Ammon's horn (tissue), 1 donor: Measurements from ENCODE around the gene CHD6.

Source experiments
- DNase-seq: peaks from one replicate; pipeline ENCODE4 v3.0.0-alpha.2; 2016; ENCODE audit warnings: low spot score

Gene CHD6

DNA sequence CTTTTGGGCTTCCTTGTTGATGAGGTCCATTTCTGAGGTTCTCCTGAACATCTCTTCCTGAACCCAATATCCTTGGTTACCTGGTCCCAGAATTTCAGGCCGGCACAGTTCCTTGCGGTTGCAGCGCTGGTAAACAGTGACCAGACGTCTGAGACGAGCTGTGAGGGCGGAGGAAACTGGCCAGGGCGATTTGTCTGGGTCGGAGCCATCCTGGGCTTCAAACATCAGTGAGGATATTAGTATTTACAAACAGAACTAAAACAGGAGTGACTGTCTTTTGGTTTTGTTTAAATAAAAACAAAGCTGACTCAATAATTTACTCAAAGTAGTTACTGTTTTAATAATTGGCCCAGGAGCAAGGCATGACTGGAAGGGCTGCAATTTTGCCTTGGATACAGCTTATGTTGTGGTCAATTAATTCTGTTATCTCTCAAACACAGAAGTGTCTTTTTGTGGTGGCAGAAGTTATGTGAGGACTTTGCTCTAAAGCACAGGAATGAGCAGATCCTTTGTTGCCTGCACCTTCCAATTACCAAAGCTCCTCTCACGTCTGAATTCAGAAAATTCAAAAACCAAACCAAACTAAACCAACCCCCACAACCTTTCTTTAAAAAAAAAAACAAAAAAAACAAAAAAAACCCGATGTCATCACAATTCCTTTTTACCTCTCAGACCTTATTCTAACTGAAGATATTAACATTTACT, 192.8 kb downstream of the CHD6 start:
- DNase-seq, result no peak

DNA sequence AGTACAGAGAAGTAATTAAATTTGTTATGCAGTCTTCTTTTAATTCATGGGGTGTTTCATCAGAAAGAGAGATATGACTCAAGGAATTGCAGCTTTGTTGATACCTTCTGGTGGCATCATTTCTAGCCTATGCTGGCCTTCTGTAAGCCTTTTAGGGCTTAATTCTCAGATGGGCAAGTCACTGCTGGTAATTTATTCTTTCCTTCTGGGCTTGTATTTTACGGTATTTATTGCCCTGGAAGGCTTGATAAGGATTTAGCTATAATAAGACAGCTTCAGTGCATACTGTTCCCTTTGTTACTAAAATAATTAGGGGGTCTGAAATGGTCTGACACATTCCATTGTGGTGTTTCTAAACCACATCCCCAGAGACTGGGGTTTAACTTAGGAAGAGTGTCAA, 193.6 kb downstream of the CHD6 start:
- DNase-seq, result no peak

GRCh38 chr20:41424011-41424410, 194.2 kb downstream of the CHD6 start:
- DNase-seq, result no peak

DNA sequence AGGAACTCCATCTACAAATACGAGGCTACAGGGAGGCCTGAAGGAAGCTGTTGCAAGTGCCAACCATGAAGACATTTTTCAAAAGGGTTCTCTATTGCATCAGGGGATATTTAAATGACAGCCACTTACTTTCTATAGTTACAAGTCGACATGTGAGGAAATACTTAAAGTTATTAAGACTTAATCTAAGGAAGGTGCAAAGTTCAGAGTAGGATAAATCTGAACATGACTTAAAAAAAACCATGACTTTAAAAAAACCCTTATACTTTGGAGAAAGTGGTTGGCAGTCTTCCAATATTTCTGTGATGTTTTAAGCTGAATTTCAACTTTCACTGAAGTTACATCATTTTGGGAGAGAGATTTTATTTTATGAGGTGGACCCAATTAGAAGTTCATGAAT, 195.2 kb downstream of the CHD6 start:
- no peak for DNase-seq

GRCh38 chr20:41418739-41419293, 199.4 kb downstream of the CHD6 start:
- no peak for DNase-seq

- no peak for DNase-seq
Measured at GRCh38 chr20:41418031-41418430, 200.1 kb downstream of the CHD6 start.

DNA sequence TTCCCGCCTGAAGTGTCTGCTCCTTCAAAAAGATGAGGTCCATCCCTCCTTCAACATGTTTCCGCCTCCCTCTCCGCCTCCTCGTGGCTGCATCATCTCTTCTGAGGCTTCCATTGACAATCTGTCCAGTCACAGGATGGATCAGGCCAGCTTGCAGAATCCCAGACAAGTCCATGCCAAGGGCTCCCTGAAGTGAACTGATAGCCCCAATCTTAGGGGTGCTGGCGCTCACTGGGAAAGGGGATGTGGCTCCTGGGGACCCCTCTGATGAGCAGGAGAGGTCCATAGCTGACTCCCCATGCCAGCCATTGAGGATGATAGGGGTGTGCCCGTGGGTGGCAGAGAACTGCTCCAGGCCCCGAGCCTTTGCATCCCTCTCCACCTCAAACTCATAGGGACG, 203.0 kb downstream of the CHD6 start:
- DNase-seq, result no peak

- DNase-seq, result no peak
Measured at GRCh38 chr20:41413169-41413568, 205.0 kb downstream of the CHD6 start.

GRCh38 chr20:41412324-41413120, 205.7 kb downstream of the CHD6 start:
- DNase-seq, result no peak

GRCh38 chr20:41411391-41411847, 206.8 kb downstream of the CHD6 start:
- DNase-seq, result no peak

- DNase-seq, result no peak
Measured at GRCh38 chr20:41408986-41409385, 209.2 kb downstream of the CHD6 start.

DNA sequence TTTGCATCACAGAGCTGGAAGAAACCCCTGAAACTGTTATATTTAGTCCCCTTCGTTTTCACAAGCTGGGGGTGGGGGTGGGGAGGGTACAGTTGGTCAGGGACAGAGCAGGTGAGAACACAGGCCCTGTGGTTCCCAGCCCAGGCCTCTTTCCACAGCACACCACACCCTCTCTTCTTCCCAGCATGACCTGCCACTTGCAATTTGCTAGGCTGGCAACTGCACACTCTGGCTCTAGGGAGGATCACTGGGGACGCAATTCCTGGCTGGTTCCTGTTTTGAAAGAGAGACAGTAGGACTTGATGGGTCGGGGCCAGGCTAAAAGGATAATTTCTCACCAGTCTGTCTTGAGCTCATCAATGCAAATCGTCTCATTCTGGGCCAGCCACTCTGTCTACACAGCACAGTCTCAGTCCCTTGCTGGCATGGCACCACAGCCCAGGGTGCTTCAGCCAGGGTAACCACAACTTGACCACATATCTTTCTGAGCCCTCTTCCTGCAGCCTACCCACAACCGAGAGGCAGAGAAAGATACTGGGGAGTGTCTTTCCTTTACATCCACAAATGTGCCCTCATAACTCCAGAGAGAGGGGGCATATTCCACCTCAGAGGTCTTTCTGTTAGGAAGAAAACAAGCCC, 209.9 kb downstream of the CHD6 start:
- no peak for DNase-seq

- no peak for DNase-seq
Measured at GRCh38 chr20:41407607-41408006, 210.6 kb downstream of the CHD6 start.

GRCh38 chr20:41406896-41407444, 211.2 kb downstream of the CHD6 start:
- DNase-seq, result no peak

DNA sequence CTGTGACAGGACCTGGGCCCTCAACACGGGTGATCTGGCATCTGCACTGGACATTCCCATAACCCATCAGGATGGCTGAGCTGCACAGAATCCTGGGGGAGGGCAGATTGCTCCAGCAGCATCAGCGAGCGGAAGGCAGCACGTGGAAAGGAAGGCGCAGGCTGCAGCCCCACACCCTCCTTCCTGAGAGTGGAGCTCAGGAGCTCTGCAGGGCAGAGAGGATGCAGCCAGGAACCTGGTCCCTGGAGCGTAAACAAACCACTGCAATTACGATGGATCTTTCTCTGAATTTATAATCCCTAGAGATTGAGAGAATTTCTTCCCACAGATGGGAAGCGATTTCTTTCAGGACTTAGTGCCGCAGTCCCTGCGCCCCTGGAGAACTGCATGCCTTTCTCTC, 211.8 kb downstream of the CHD6 start:
- no peak for DNase-seq

GRCh38 chr20:41405436-41405835, 212.7 kb downstream of the CHD6 start:
- DNase-seq, result no peak

- DNase-seq, result no peak
Measured at GRCh38 chr20:41403604-41404003, 214.6 kb downstream of the CHD6 start.

- DNase-seq, result no peak
Measured at GRCh38 chr20:41398408-41398807, 219.8 kb downstream of the CHD6 start.

DNA sequence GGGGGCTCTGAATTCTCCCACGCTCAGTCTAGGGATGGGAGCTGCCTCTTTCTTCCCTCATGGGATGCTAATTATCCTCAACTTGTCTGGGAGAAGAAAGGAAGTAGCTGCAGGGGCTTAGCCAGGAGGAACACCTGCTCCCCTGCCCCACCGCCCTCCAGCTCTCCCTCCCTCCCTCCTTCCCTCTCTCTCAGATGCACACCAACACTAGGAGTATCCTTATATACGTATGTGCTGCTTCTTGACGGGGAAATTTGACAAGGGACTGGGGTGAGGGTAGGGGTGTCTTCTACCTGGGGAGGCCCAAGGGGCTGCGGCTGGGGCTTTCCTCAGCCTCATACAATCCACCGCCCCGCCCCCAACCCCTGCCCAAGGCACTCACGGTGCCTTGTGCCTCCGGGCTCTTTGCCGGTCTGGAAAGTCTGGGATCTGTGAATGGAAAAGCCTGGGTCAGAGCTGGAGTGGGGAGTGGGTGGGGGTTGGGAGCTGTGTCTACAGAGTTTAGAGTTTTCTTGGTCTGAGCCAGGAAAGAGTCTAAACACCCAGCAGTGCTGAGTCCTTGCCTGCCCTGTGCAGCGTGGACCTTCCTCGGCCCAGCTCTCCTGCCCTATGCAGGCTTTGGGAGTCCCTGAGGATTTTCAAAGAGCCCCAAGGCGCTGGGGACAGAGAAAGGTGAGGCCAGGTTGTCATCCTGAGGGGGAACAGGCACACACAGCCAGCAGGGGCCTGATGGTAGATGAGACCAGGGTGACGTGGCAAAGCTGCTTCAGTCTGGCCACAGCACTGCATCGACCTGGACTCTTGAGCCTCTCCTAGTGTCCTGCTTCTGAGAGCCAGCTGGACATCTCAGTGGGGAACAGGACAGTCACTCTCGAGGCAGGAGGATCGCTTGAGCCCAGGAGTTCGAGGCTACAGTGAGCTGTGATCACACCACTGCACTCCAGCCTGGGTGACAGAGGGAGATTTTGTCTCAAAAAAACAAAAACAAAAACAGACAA, 222.2 kb downstream of the CHD6 start:
- no peak for DNase-seq

DNA sequence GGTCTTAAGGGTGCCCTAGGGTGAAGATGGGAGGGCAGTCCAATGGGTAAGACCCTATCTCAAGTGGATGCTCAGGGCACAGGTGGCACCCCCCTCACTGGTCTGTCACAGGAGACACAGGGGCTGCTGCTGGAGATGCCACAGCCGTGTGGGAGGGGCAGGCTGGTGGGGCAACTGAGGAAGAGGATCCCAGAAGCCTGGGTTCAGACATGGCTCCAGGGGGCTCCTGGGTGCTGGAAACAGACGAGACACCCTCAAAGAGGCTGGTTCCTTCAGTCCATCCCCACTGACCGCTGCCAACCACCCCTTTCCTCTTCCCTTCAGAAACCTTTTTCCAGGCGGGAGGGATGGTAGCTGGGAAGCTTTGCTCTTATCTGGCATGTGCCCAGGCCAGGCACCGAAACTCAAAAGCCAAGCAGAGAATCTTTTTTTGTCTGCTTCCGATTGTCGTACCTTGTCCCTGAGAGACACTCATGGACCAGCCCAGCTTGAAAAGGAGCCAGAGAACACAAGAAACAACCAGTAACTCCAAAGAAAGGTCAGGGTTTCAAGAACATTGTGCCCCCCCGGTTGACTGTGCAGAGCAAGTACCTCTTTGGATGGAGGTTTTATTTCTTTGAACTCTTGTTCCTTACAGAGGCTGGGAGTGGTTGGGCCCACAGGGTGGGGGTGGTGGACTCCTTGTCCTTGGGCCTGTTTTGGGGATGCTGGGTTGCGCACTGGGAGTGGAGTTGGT, 223.1 kb downstream of the CHD6 start:
- DNase-seq, result no peak
